GM21576 (cell line): ENCODE results near the gene ME2.
"Not testable (repeated sequence)": the region's sequence is repeated elsewhere in the genome, so short reads cannot be mapped to it uniquely, and the experiment has no call there.

Experiments
- ATAC-seq: cut with Tn5 transposase; IDR thresholded peaks from one replicate; pipeline ENCODE4 v1.9.1; 2021; ENCODE audit warnings: mild to moderate bottlenecking, moderate library complexity; ENCODE audit not compliant: unreplicated experiment

Gene ME2

GRCh38 chr18:50859793-50860555 is 18.9 kb upstream of the ME2 start:
- no peak for ATAC-seq

DNA sequence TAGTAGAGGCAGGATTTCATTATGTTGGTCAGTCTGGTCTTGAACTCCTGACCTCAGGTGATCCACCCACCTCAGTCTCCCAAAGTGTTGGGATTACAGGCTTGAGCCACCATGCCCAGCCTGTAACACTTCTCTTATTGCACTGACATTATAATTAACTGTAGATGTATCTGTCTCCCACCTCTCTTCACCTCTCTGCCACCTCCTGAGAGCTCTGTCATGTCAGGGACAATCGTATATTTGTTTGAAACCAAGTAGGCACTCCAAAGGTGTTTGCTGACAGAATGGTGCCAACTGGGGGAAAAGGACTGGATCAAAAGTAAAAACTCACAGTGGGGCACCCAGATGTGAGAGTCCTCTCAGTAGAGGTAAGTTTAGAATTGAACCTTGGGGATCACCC is 17.3 kb upstream of the ME2 start:
- no peak for ATAC-seq

GRCh38 chr18:50862401-50862800 is 16.5 kb upstream of the ME2 start:
- no peak for ATAC-seq

DNA sequence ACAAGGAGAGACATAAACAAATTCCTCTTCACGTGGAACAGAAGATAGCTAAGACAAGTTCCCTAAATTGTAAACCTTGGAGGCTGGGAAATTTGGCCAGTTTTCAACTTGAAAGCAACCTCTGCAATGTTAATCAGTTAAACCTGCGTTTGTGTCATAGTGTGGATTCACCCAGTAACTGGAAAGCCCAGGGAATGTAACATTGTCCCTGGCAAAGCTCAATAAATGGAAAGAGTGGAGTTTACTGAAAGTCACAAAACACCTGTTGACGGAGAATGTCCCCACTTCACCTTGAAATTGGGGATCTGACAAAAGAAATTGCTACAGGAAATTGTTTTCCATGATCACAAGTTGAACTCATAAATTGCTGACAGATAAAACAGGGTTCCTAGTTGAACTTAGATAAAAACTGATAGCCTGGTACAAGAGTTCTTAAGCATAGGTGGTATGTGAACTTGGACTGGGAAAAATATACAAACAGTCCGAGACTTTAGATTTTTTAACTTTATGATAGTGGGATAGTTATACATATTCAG is 15.0 kb upstream of the ME2 start:
- no peak for ATAC-seq

GRCh38 chr18:50866765-50867164 is 12.2 kb upstream of the ME2 start:
- ATAC-seq = no peak

DNA sequence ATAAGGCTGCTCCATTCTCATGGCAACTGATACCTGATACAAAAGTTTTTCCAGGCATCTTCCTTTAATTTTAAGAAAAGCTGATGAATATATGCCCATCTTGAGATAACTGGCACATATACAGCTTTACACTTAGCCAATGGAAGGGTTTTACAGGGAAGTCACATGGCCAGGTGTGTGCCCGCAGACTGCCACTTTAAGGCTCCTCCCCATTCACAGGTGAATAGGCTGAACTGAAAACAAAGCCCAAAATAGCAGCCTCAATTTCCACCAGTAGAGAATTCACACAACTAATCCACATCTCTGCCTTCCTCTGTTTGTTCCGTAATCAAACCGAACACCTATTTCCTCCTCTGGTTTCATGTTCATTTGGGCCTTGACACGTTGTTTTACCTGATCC is 9.8 kb upstream of the ME2 start:
- ATAC-seq = no peak

GRCh38 chr18:50870138-50870845 is 8.6 kb upstream of the ME2 start:
- ATAC-seq = no peak

DNA sequence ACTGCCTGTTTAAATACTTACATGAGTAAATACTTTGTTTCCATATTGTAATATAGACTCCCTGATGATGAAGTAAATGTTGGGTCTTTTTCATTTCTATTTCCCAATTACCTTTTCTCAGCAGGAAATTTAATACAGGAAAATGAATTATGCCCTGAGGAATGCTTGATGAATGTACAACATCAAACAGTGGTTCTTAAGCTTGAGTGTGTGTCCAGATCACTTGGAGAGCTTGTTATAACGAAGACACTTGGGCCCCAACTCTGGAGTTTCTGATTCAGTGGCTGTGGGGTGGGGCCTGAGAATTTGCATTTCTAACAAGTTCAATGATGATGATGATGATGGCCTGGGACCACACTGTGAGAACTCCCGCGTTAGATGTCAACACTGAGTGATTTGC is 7.1 kb upstream of the ME2 start:
- ATAC-seq = no peak

GRCh38 chr18:50875966-50876536 is 2.9 kb upstream of the ME2 start:
- ATAC-seq = no peak

- no peak for ATAC-seq
Observed at GRCh38 chr18:50877545-50878265, 1.2 kb upstream of the ME2 start.

DNA sequence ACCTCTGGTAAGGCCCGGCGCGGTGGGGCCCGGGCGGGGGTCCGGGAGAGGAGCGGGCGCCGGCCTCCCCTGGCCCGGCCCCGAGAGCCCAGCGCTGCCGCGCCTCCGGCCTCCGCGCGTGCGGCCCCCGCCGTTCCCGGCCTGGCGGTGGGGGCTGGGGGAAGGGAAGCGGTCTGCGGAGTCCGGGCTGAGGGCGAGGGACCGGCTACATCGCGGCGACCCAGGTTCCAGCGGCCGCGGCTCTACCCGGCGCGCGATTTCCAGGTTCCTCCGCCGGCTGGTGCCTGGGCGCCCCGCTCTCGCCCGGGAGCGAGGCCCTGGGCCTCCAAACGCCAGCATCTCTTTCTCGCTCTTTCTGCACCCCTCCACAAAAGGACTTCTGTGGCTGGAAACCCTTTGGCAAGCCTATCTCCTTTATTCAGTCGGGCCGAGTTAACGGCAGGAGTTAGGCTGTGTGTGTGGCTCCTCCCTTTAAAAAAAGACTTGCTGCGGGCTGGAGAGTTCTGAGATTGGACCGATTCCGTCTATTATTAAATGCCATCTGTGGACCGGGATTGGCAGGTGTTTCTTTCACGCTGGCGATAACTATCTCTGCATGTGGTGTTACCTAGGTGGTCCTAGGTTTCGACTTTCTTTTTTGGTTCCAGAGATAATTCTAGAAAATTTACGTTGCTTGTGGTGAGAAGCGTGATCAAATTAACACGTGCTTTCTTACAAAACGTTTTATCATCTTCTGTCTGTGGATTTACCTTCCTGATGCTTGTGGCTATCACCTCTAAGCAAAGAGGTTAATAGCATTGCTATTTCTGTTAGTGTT is 592 bp downstream of the ME2 start:
- ATAC-seq = peak; percentile 16

GRCh38 chr18:50880119-50880465 is 1.2 kb downstream of the ME2 start:
- no peak for ATAC-seq

- ATAC-seq = not testable (repeated sequence)
Observed at GRCh38 chr18:50880944-50881343, 2.0 kb downstream of the ME2 start.

DNA sequence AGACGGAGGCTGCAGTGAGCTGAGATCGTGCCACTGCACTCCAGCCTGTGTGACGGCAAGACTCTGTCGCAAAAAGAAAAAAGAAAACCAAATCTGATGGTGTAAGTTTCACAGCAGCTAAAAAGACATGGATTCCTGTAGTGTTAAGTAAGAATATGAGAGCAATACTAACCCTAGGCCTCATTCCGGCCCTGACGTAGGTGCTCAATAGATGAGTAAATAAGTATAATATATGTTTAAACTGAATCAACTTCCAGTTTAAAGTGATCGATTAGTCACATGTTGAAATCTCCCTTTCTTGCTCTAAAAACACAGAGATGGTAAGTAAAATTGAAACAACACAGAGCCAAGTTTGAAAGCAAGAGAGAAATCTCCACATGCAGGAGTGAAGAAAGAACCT is 8.0 kb downstream of the ME2 start:
- ATAC-seq = no peak

GRCh38 chr18:50895350-50896045 is 16.6 kb downstream of the ME2 start:
- no peak for ATAC-seq

- no peak for ATAC-seq
Observed at GRCh38 chr18:50896093-50896492, 17.2 kb downstream of the ME2 start.

- ATAC-seq = no peak
Observed at GRCh38 chr18:50898919-50899318, 20.0 kb downstream of the ME2 start.

- ATAC-seq = no peak
Observed at GRCh38 chr18:50902797-50903196, 23.9 kb downstream of the ME2 start.

- ATAC-seq = no peak
Observed at GRCh38 chr18:50906843-50907242, 27.9 kb downstream of the ME2 start.

GRCh38 chr18:50909261-50909660 is 30.3 kb downstream of the ME2 start:
- ATAC-seq = no peak
